CD14-positive monocyte (primary cell): Measurements from ENCODE around the gene VASH1. TPM values are rescaled to one million over a fixed set of nuclear protein-coding genes. Genes with fewer than 3 reads are reported as not detected.

ENCODE experiments used
- DNase-seq, 3 donors: peaks; one replicate each; pipeline ENCODE4 v3.0.0-alpha.2; 2011 to 2022
- H2AFZ ChIP-seq: 2 replicates; pipeline ENCODE4 v1.6.0; 2012; ENCODE audit warnings: mild to moderate bottlenecking, low read depth, low read length, inconsistent platforms; ENCODE audit not compliant: insufficient read depth, poor library complexity, severe bottlenecking
- H3K27ac ChIP-seq, 2 donors: 1 replicate in 1 of 2; 2 replicates in 1 of 2; pipeline ENCODE4 v1.5.1; 2012 to 2013; ENCODE audit warnings: low read length in 2 of 2, control low read depth in 1 of 2, inconsistent platforms in 1 of 2, low read depth in 1 of 2, mild to moderate bottlenecking in 1 of 2
- H3K27me3 ChIP-seq, 2 donors: one replicate each; pipeline versions ENCODE4 v1.6.0 to v1.6.1; 2011 to 2013; ENCODE audit warnings: low read length in 2 of 2; ENCODE audit not compliant: control insufficient read depth in 2 of 2, insufficient read depth in 2 of 2
- H3K36me3 ChIP-seq, 2 donors: replicated peaks in 1 of 2; 1 replicate in 1 of 2; 2 replicates in 1 of 2; pipeline versions ENCODE4 v1.5.1 to v1.6.1; 2012 to 2013; ENCODE audit warnings: low read length in 2 of 2, control low read depth in 1 of 2, inconsistent platforms in 1 of 2, mild to moderate bottlenecking in 1 of 2; ENCODE audit not compliant: insufficient read depth in 2 of 2, control insufficient read depth in 1 of 2
- H3K4me1 ChIP-seq, 2 donors: 1 replicate in 1 of 2; 2 replicates in 1 of 2; pipeline versions ENCODE4 v1.5.1 to v1.6.1; 2012 to 2013; ENCODE audit warnings: low read length in 2 of 2, control low read depth in 1 of 2, inconsistent platforms in 1 of 2, mild to moderate bottlenecking in 1 of 2, moderate library complexity in 1 of 2; ENCODE audit not compliant: insufficient read depth in 2 of 2, control insufficient read depth in 1 of 2
- H3K4me2 ChIP-seq: replicated peaks from 2 replicates; pipeline ENCODE3; 2012; ENCODE audit warnings: low read length, moderate library complexity, mild to moderate bottlenecking; ENCODE audit not compliant: poor library complexity, severe bottlenecking; ENCODE audit errors: extremely low read depth
- H3K4me3 ChIP-seq, 3 experiments: fragments of 200-600 bp in 1 of 3; sonication (generic) in 1 of 3; replicated peaks in 1 of 3; 1 replicate in 2 of 3; 2 replicates in 1 of 3; pipeline ENCODE4 v1.5.1; 2011 to 2013; ENCODE audit warnings: low read length in 3 of 3, mild to moderate bottlenecking in 3 of 3, control low read depth in 2 of 3, low read depth in 2 of 3, inconsistent platforms in 1 of 3, moderate library complexity in 1 of 3
- H3K79me2 ChIP-seq: 2 replicates; pipeline ENCODE4 v1.6.0; 2012; ENCODE audit warnings: mild to moderate bottlenecking, control low read depth, inconsistent platforms, low read length, moderate library complexity; ENCODE audit not compliant: insufficient read depth
- H3K9ac ChIP-seq: 2 replicates; pipeline ENCODE4 v1.6.0; 2017; ENCODE audit warnings: low read length, mild to moderate bottlenecking; ENCODE audit not compliant: insufficient read depth, poor library complexity, severe bottlenecking
- H3K9me3 ChIP-seq, 2 donors: replicated peaks in 1 of 2; 1 replicate in 1 of 2; 2 replicates in 1 of 2; pipeline versions ENCODE4 v1.5.1 to v1.6.1; 2012 to 2013; ENCODE audit warnings: low read length in 2 of 2, control low read depth in 1 of 2; ENCODE audit not compliant: control insufficient read depth in 1 of 2, insufficient read depth in 1 of 2
- H4K20me1 ChIP-seq: 2 replicates; pipeline ENCODE4 v1.6.0; 2012; ENCODE audit warnings: mild to moderate bottlenecking, low read length, control low read depth, moderate library complexity; ENCODE audit not compliant: insufficient read depth
- H3K27ac Mint-ChIP-seq, 7 donors: one replicate each; pipeline ENCODE4 v1.8.0; 2020; ENCODE audit warnings: mild to moderate bottlenecking in 7 of 7, mixed read lengths in 7 of 7, moderate library complexity in 6 of 7, inconsistent platforms in 2 of 7
- H3K27me3 Mint-ChIP-seq, 3 donors: one replicate each; pipeline ENCODE4 v1.8.0; 2021 to 2022; ENCODE audit warnings: low read depth in 3 of 3, mild to moderate bottlenecking in 3 of 3, mixed read lengths in 3 of 3, moderate library complexity in 3 of 3, inconsistent platforms in 1 of 3
- H3K36me3 Mint-ChIP-seq, 2 donors: one replicate each; pipeline ENCODE4 v1.8.0; 2020; ENCODE audit warnings: mixed read lengths in 2 of 2, inconsistent platforms in 1 of 2, mild to moderate bottlenecking in 1 of 2
- H3K4me1 Mint-ChIP-seq: one replicate; pipeline ENCODE4 v1.8.0; 2020; ENCODE audit warnings: mild to moderate bottlenecking, mixed read lengths
- H3K4me3 Mint-ChIP-seq, 2 donors: one replicate each; pipeline ENCODE4 v1.8.0; 2020; ENCODE audit warnings: mild to moderate bottlenecking in 2 of 2, mixed read lengths in 2 of 2, moderate library complexity in 1 of 2
- H3K9me3 Mint-ChIP-seq, 7 donors: one replicate each; pipeline ENCODE4 v1.8.0; 2020 to 2022; ENCODE audit warnings: mixed read lengths in 7 of 7, mild to moderate bottlenecking in 6 of 7, moderate library complexity in 6 of 7, inconsistent platforms in 2 of 7
- CTCF ChIP-seq: fragments of 200-600 bp; IDR thresholded peaks from one replicate; pipeline ENCODE4 v1.8.0; 2022; ENCODE audit warnings: antibody characterized with exemption, mild to moderate bottlenecking
- WGBS: methylation state at CpG from one replicate; pipeline ENCODE4 v1.1.5; 2013; ENCODE audit warnings: missing lambda C conversion rate; ENCODE audit not compliant: insufficient coverage; 5-methylcytosine and 5-hydroxymethylcytosine counted together
- intact Hi-C, 2 donors: fragments of 100-400 bp; cut with micrococcal nuclease; formaldehyde crosslinking; loops; one replicate each; pipeline versions ENCODE4 v1.15.0 to v1.15.1; 2023
- polyA plus RNA-seq, 3 donors: library from polyadenylated mRNA; depleted of rRNA in 1 of 3; unstranded in 2 of 3; stranded (reverse) in 1 of 3; fragments of 300-500 nt in 2 of 3; fragments of >200 nt in 1 of 3; fragmentation: Illumina TruSeq in 2 of 3; gene quantifications; 1 replicate in 2 of 3; 2 replicates in 1 of 3; pipeline ENCODE4 v1.2.3, GENCODE V29; 2012 to 2021

VASH1 gene
- polyA plus RNA-seq, 3 donors = 2.5 to 10.5 (median 3.3) TPM

- no peak for TF ChIP-seq CTCF
- Mint-ChIP-seq H3K4me1 (peaks cover 53% of the 10 kb centered on the region), H3K27me3 (peaks cover 0 to 2% (median 0%) of the 10 kb centered on the region in 3 donors), H3K4me3 (no peak overlapping the region), H3K36me3 (no peaks in the 10 kb centered on the region), H3K9me3 (no peaks in the 10 kb centered on the region), H3K27ac (peak overlapping the region in 1 of 7 donors; percentile 32)
- Histone ChIP-seq H3K79me2 (no peaks in the 10 kb centered on the region), H3K27ac (no peak overlapping the region), H4K20me1 (no peaks in the 10 kb centered on the region), H3K36me3 (no peaks in the 10 kb centered on the region), H3K4me1 (peaks cover 3 to 4% of the 10 kb centered on the region in 2 donors), H3K4me3 (no peak overlapping the region), H3K27me3 (no peaks in the 10 kb centered on the region), H3K4me2 (no peak overlapping the region), H3K9me3 (no peaks in the 10 kb centered on the region), H3K9ac (no peak overlapping the region), H2AFZ (no peak overlapping the region)
- DNase-seq = no peak
- intact Hi-C loops = loop anchor here in 1 of 2 donors (5.0 kb wide), 1 partner anchor 383 kb away; the partner anchor contains the start of gene CIPC
- WGBS = 100% methylated on average over 4 of the region's 5 CpGs
These were observed 46.8 kb upstream of the VASH1 start for GRCh38 chr14:76714470-76714869.

GRCh38 chr14:76715101-76715500, 46.2 kb upstream of the VASH1 start:
- H3K4me3 Mint-ChIP-seq = no peak overlapping the region
- H3K4me1 ChIP-seq = peaks cover 9 to 10% of the 10 kb centered on the region in 2 donors
- H3K79me2 ChIP-seq = no peaks in the 10 kb centered on the region
- H3K4me3 ChIP-seq = no peak overlapping the region
- no peaks in the 10 kb centered on the region for H3K9me3 Mint-ChIP-seq
- H3K27ac ChIP-seq = no peak overlapping the region
- no peaks in the 10 kb centered on the region for H3K9me3 ChIP-seq
- H3K4me2 ChIP-seq = no peak overlapping the region
- H3K4me1 Mint-ChIP-seq = peaks cover 58% of the 10 kb centered on the region
- no peak overlapping the region for H3K27ac Mint-ChIP-seq
- H2AFZ ChIP-seq = no peak overlapping the region
- intact Hi-C loops = no loop called here
- H3K27me3 Mint-ChIP-seq = peaks cover 0 to 2% (median 0%) of the 10 kb centered on the region in 3 donors
- 69% methylated on average over 3 of the region's 6 CpGs for WGBS
- no peak overlapping the region for H3K9ac ChIP-seq
- DNase-seq = no peak
- no peaks in the 10 kb centered on the region for H3K36me3 Mint-ChIP-seq
- no peak for TF ChIP-seq CTCF
- H4K20me1 ChIP-seq = no peaks in the 10 kb centered on the region
- no peaks in the 10 kb centered on the region for H3K36me3 ChIP-seq
- H3K27me3 ChIP-seq = no peaks in the 10 kb centered on the region
